T-helper 2 cell treated with Interferon-gamma antibody and Interleukin-4, amounts not matched to agents 100 ng/mL and 5 ng/mL, for 36 hours (primary cell): ENCODE measurements around the gene PYGB. TPM values are rescaled to one million over a fixed set of nuclear protein-coding genes. Genes with fewer than 3 reads are reported as not detected.

ENCODE experiments used
- intact Hi-C: fragments of 100-400 bp; cut with micrococcal nuclease; formaldehyde crosslinking; loops from one replicate; pipeline ENCODE4 v1.15.1; 2023
- total RNA-seq: library from RNA; stranded (reverse); gene quantifications from 2 replicates; pipeline ENCODE4 v1.2.3, GENCODE V29; 2022

PYGB gene
- total RNA-seq, 1 donor from 2014 or later: 32.3 TPM

DNA sequence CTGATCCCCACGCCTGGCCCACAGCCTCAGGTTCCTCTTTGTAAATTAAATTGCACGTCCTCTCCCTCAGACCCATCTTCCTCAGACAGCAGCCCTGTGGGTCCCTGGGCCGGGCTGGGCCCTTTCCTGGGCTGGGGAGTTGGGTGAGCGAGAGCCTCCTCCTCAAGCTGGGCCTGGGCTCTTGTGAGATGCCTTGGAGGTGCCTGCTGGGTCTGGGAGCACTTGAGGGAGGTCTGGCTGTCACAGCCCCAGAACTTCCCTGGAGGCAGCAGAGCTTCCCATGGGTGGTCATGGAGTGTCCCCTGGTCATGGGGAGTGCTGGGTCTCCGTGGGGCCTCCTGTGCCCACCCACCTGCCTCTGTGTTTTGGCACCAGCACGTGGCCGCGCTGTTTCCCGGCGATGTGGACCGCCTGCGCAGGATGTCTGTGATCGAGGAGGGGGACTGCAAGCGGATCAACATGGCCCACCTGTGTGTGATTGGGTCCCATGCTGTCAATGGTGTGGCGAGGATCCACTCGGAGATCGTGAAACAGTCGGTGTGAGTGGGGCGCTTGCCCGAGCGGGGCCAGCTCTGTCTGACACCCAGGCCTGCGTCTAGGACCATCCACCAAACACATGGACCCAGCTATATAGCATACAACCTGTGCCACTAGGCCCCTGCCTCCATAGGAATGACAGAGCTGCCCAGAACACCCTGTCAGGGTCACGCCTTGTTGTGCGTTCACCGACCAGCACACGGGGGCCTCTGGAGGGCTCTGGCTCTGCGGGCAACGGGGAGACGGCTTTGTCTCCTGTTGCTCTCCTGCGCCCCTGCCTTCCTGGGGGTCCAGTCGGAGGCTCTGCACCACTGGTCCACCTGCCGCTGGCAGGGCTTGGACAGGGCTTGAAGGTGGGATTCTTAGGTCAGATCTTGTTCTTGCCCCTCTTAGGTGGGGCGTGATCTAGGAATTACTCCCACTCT lies 33.0 kb downstream of the PYGB start:
- intact Hi-C loops: no loop called here

DNA sequence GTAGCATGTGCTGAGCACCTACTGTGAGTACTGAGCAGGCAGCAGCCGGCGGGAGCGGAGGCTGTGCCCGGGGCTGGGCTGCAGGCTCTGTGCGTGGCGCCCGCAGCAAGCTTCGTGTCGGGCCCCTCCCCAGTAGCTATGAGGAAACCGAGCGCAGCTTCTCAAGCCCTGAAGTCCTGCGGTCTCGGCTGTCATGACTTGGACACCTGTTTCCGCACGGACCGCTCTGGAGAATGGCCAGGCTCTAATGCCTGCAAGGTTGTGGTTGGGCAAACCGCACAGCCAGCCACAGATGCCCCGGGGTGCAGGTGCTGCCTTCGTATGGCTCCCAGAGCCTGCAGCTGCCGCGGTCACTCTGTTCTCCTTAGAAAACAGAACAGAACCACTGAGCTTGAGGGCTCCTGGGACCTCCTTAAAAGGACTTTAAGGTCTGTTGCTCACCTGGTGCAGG lies 33.7 kb downstream of the PYGB start:
- intact Hi-C loops: no loop called here

- intact Hi-C loops: no loop called here
Measured at GRCh38 chr20:25282034-25282781, 34.3 kb downstream of the PYGB start.

- intact Hi-C loops: no loop called here
Measured at GRCh38 chr20:25282796-25283195, 34.9 kb downstream of the PYGB start.

- intact Hi-C loops: no loop called here
Measured at GRCh38 chr20:25283221-25283951, 35.5 kb downstream of the PYGB start.

GRCh38 chr20:25284131-25284601 lies 36.3 kb downstream of the PYGB start:
- intact Hi-C loops: no loop called here

DNA sequence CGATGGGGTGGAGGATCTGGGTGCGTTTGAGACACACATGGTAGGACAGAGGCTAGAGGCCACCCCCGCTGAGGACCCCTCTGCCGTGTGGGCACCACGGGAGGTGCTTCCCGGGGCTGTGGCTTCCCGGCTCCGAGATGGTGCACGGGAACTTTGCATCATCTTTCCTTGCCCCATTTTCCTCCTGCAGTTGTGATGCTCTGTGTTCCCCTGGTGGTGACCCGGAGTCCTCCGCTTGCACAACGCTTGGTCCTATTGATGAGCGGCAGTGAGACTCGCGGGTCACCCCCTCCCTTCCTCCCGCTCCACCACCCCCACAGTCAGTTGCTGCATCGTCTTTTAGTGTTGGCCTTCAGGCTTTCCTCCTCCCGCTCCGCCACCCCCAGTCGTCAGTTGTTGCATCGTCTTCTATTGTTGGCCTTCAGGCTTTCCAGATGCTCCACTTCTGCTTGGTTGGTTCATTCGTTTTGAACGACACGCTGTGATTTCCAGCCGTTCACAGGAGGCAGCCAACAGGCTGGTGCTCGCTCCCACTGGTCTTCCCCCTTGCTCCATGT lies 37.3 kb downstream of the PYGB start:
- intact Hi-C loops: no loop called here

GRCh38 chr20:25285856-25286798 lies 38.2 kb downstream of the PYGB start:
- intact Hi-C loops: no loop called here

- intact Hi-C loops: no loop called here
Measured at GRCh38 chr20:25286917-25287316, 39.0 kb downstream of the PYGB start.

- intact Hi-C loops: no loop called here
Measured at GRCh38 chr20:25287631-25288290, 39.9 kb downstream of the PYGB start.

GRCh38 chr20:25288291-25289181 lies 40.7 kb downstream of the PYGB start:
- intact Hi-C loops: no loop called here

DNA sequence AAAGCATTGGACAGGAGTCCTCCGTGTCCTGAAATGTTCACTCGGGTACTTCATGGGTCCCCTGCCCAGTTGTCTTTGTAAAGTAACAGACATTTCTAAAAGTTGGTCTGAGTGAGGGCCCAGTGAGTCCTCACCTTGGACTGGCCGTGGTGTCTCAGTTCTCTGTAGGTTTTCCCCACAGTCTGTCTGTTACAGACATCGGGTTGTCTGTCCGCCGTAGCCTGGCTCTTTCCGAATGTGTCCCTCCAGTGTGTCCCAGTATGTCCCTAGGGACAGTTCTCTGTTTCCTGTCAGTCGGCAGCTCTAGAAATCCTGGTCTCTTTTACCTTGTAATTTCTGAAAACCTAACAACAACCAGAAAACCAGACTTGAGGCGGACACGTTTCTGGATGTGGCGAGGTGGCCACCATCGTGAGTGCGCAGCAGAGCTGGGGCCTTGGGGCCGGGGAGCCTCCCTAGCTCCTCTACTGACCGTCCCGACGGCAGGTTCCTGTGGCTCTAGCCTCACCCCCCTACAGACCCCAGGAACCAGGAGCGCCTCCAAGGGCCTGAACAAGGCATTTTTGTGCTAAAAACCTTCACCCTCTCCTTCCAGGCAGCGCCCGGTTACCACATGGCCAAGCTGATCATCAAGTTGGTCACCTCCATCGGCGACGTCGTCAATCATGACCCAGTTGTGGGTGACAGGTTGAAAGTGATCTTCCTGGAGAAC lies 42.2 kb downstream of the PYGB start:
- intact Hi-C loops: no loop called here

DNA sequence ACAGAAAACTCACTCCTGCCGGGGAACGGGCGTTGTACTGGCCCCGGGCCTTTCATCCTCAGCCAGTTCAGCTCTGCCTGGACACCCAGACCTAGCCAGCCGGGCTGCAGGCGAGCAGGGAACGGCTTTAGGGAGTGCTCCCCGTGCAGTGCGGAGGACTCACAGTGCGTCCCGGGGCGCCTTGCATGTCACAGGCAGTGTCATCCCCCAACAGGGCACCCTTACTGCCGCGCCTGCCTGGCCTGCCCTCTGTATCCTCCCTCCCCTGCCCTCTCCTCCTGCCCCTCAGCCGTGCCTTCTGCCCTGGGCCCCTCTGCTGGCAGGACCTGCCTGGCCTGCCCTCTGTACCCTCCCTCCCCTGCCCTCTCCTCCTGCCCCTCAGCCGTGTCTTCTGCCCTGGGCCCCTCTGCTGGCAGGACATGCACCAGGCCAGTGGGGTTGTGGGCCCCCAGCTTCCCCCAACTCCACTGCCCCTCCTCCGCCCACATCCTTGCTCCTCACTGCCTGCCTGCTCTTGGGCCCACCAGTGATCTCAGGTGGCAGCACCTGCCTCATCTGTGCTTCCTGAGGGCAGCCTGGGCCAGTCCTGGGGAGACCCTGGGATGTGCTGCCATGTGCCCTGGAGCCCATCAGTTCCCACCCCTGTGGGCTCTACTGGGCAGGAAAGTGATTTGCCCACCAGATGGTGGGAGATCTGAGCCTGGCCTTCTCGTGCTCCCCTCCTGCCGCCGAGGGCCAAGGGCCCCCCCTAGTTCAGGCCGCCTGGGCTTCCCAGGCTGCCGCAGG lies 43.0 kb downstream of the PYGB start:
- intact Hi-C loops: no loop called here

- intact Hi-C loops: no loop called here
Measured at GRCh38 chr20:25291432-25292133, 43.7 kb downstream of the PYGB start.

DNA sequence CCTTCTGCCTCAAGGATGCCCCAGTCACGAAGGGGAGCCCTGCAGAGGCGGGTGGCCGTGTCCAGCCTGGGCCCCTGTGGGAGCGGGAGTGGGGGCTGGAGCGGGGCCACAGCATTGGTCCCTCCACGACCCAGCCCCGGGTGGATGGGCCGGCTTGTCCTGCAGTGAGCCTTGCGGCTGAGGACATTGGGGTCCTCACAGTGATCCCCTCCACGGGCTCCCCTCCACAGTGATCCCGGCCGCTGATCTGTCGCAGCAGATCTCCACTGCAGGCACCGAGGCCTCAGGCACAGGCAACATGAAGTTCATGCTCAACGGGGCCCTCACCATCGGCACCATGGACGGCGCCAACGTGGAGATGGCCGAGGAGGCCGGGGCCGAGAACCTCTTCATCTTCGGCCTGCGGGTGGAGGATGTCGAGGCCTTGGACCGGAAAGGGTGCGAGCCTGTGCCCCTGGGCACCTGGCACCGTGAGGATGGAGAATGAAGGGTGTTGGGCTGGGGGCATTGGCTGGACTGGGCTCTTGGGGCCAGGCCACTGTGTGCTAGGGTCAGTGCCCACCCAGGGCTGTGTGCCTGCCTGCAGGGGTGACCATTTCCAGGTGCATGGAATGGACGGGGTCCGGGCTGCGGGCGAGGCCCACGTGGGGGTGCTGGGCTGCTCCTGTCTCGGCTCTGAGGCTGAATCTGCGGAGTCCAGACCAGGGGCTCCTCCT lies 44.4 kb downstream of the PYGB start:
- intact Hi-C loops: no loop called here

GRCh38 chr20:25293507-25293906 lies 45.6 kb downstream of the PYGB start:
- intact Hi-C loops: no loop called here
